Activated CD8-positive, alpha-beta T cell treated with anti-CD3 and anti-CD28 coated beads for 36 hours (primary cell): ENCODE measurements around the gene DAAM1. TPM values are rescaled to one million over a fixed set of nuclear protein-coding genes. Genes with fewer than 3 reads are reported as not detected.

Source experiments
- ATAC-seq: fragments of 200-7000 bp; cut with Tn5 transposase; one replicate; pipeline ENCODE4 v1.10.0; 2021; ENCODE audit warnings: mild to moderate bottlenecking, moderate library complexity
- CTCF ChIA-PET: fragments of 350-600 bp; sonication (Branson Sonifier 250); formaldehyde crosslinking; loops from one replicate; lab custom pipeline; 2021; ENCODE audit warnings: antibody characterized with exemption; lab: Charles Lee
- POLR2A ChIA-PET: fragments of 350-600 bp; sonication (Branson Sonifier 250); formaldehyde crosslinking; loops from one replicate; lab custom pipeline; 2021; ENCODE audit warnings: antibody characterized with exemption; lab: Charles Lee
- DNase-seq: peaks from one replicate; pipeline ENCODE4 v3.0.0-alpha.2; 2020
- H3K27ac Mint-ChIP-seq: one replicate; pipeline ENCODE4 v1.8.0; 2021; ENCODE audit warnings: mild to moderate bottlenecking, mixed read lengths
- H3K27me3 Mint-ChIP-seq: one replicate; pipeline ENCODE4 v1.8.0; 2021; ENCODE audit warnings: mixed read lengths
- H3K36me3 Mint-ChIP-seq: one replicate; pipeline ENCODE4 v1.8.0; 2021; ENCODE audit warnings: low read depth, mixed read lengths
- H3K4me1 Mint-ChIP-seq: one replicate; pipeline ENCODE4 v1.8.0; 2021; ENCODE audit warnings: low read depth, mixed read lengths
- H3K4me3 Mint-ChIP-seq: one replicate; pipeline ENCODE4 v1.8.0; 2021; ENCODE audit warnings: mild to moderate bottlenecking, moderate library complexity, mixed read lengths
- H3K9me3 Mint-ChIP-seq: one replicate; pipeline ENCODE4 v1.8.0; 2021; ENCODE audit warnings: mixed read lengths
- CTCF ChIP-seq: fragments of 200-600 bp; IDR thresholded peaks from one replicate; pipeline ENCODE4 v1.8.0; 2022; ENCODE audit warnings: antibody characterized with exemption, mild to moderate bottlenecking
- intact Hi-C: fragments of 100-400 bp; cut with micrococcal nuclease; formaldehyde crosslinking; loops from one replicate; pipeline ENCODE4 v1.10.0; 2022
- total RNA-seq, 2 experiments: library from RNA; stranded (reverse); gene quantifications; one replicate each; pipeline ENCODE4 v1.2.3, GENCODE V29; 2021

Gene DAAM1
- total RNA-seq, 2 experiments from 2014 or later, result 7.2 to 9.9 TPM

GRCh38 chr14:59283361-59283760, 94.9 kb downstream of the DAAM1 start:
- DNase-seq (no peak), ATAC-seq (no peak)
- peaks cover 14% of the 10 kb centered on the region for H3K36me3 Mint-ChIP-seq
- peaks cover 13% of the 10 kb centered on the region for H3K9me3 Mint-ChIP-seq
- intact Hi-C loops, result no loop called here
- H3K27ac Mint-ChIP-seq, result no peak overlapping the region
- peaks cover 5% of the 10 kb centered on the region for H3K4me1 Mint-ChIP-seq
- H3K27me3 Mint-ChIP-seq, result no peaks in the 10 kb centered on the region
- no peak for TF ChIP-seq CTCF
- ChIA-PET CTCF (interaction anchor here (1.1 kb wide), 1 partner anchor 14 kb away, joined by 3 read pairs; no protein-coding TSS in a partner anchor), POLR2A (no interaction called here)
- no peak overlapping the region for H3K4me3 Mint-ChIP-seq

- H3K36me3 Mint-ChIP-seq, result peaks cover 14% of the 10 kb centered on the region
- H3K4me3 Mint-ChIP-seq, result no peak overlapping the region
- DNase-seq, result no peak
- no peak for TF ChIP-seq CTCF
- CTCF ChIA-PET, result no interaction called here
- peaks cover 16% of the 10 kb centered on the region for H3K9me3 Mint-ChIP-seq
- no peak overlapping the region for H3K27ac Mint-ChIP-seq
- peaks cover 8% of the 10 kb centered on the region for H3K4me1 Mint-ChIP-seq
- intact Hi-C loops, result no loop called here
- POLR2A ChIA-PET, result interaction anchor here (0.6 kb wide), 1 partner anchor 18 kb away, joined by 3 read pairs; no protein-coding TSS in a partner anchor
- H3K27me3 Mint-ChIP-seq, result no peaks in the 10 kb centered on the region
- no peak for ATAC-seq
Measured at GRCh38 chr14:59284059-59284458, 95.6 kb downstream of the DAAM1 start.

GRCh38 chr14:59292028-59292427, 103.6 kb downstream of the DAAM1 start:
- DNase-seq (no peak), ATAC-seq (no peak)
- Mint-ChIP-seq H3K36me3 (peaks cover 14% of the 10 kb centered on the region), H3K9me3 (peaks cover 4% of the 10 kb centered on the region), H3K27me3 (no peaks in the 10 kb centered on the region), H3K27ac (no peak overlapping the region), H3K4me3 (no peak overlapping the region), H3K4me1 (peaks cover 12% of the 10 kb centered on the region)
- CTCF ChIA-PET, result no interaction called here
- intact Hi-C loops, result no loop called here
- POLR2A ChIA-PET, result no interaction called here
- no peak for TF ChIP-seq CTCF

DNA sequence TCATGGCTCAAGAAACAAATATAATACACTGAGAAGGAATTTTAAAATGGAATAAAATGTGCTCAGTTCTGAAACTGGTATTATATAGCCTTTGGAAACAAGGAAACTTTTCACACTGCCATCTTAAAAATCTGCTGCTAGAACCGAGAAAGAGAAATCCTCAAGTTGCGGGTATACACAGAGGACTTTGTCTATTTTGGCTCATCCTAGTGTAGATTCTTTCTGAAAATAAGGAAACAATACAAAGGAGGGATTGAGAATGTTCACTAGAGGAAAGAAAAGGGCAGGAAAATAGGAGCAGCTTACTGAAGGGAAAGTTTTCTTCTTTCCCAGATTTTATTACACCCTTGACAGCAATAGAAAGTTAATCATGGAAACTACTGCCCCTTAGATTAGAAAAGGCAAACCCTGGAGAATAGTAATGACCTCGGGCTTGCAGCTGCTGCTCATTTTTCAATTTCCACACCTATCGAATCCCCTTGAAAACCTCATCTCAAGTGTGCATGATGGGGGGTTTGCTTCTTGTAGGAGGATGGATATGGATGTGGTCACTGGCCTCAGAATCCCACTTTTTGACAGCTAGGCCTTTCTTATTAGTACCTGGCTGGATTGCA, 104.6 kb downstream of the DAAM1 start:
- ChIA-PET CTCF (no interaction called here), POLR2A (no interaction called here)
- Mint-ChIP-seq H3K27ac (no peak overlapping the region), H3K36me3 (peaks cover 14% of the 10 kb centered on the region), H3K4me3 (no peak overlapping the region), H3K27me3 (no peaks in the 10 kb centered on the region), H3K9me3 (peaks cover 3% of the 10 kb centered on the region), H3K4me1 (peaks cover 13% of the 10 kb centered on the region)
- no peak for DNase-seq
- ATAC-seq, result no peak
- TF ChIP-seq CTCF, result no peak
- intact Hi-C loops, result no loop called here

- Mint-ChIP-seq H3K27me3 (no peaks in the 10 kb centered on the region), H3K27ac (no peak overlapping the region), H3K4me3 (no peak overlapping the region), H3K4me1 (peaks cover 8% of the 10 kb centered on the region), H3K36me3 (peaks cover 14% of the 10 kb centered on the region), H3K9me3 (no peaks in the 10 kb centered on the region)
- ATAC-seq (no peak), DNase-seq (no peak)
- intact Hi-C loops, result no loop called here
- CTCF ChIA-PET, result no interaction called here
- no peak for TF ChIP-seq CTCF
- POLR2A ChIA-PET, result interaction anchor here (0.7 to 0.8 kb wide), 2 partner anchors 9 to 78 kb away, joined by 3 to 5 read pairs; no protein-coding TSS in a partner anchor
Measured at GRCh38 chr14:59293935-59294661, 105.6 kb downstream of the DAAM1 start.
